ENCODE results near the gene ABCA3. TPM values are rescaled to one million over a fixed set of nuclear protein-coding genes. Genes with fewer than 3 reads are reported as not detected.

Gene ABCA3
- total and polyA plus RNA-seq, 9 donors = 7.5 to 17.6 (median 14.8) TPM

DNA sequence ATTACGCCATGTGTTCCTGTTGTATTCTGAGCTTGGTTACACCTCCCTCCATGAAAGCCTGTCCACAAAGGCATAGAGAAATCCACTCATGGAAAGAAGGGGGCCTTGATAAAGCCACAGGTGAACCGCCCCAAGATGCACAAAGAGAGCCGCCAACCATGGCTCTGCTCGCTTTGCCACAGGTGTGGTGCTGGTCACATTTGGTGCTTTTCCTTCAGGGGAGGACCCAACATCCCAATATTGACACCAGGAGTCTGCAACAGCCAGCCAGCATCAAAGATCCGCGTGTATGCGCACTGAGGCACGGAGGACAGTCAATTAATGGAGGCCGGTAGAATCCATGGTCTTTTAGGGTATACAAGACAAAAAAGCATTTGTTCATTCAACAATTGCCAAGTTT, 7.3 kb downstream of the ABCA3 start:
- H3K27me3 ChIP-seq (ENCODE audit: control insufficient read depth, insufficient read depth, low read length) = peaks cover 9% of the 10 kb centered on the region
- H3K36me3 ChIP-seq (ENCODE audit: control insufficient read depth, insufficient read depth, low read length) = peaks cover 11% of the 10 kb centered on the region
- H3K27ac ChIP-seq (ENCODE audit: low read length) = no peak overlapping the region
- DNase-seq = no peak
- no peaks in the 10 kb centered on the region for H3K4me1 ChIP-seq (ENCODE audit: control insufficient read depth, insufficient read depth, low read length)
- H3K4me3 ChIP-seq (ENCODE audit: low read length) = no peak overlapping the region
- WGBS (ENCODE audit: insufficient coverage) = 93% methylated on average over 3 of the region's 9 CpGs
- H3K9me3 ChIP-seq (replicated peaks; ENCODE audit: control insufficient read depth, low read depth, low read length) = no peaks in the 10 kb centered on the region

DNA sequence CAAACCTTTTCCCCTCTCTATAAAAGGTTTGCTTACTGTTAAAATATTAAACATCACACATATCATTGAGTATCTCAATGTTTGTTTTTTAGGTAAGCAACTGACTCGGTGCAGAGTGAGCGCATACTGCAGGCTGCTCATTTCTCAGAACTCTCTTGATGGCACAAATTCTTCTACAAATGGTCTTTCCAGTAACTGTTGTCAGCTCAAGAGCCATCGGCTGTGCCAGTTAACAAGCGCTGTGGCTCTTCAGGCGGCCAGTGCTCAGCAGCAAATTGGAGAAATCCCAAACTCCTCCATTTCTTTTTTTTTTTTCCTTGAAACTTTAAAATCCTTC, 8.6 kb downstream of the ABCA3 start:
- WGBS (ENCODE audit: insufficient coverage) = 80% methylated on average over 2 of the region's 5 CpGs
- Histone ChIP-seq H3K27me3 (ENCODE audit: control insufficient read depth, insufficient read depth, low read length) (peaks cover 2% of the 10 kb centered on the region), H3K36me3 (ENCODE audit: control insufficient read depth, insufficient read depth, low read length) (peaks cover 10% of the 10 kb centered on the region), H3K4me3 (ENCODE audit: low read length) (no peak overlapping the region), H3K4me1 (ENCODE audit: control insufficient read depth, insufficient read depth, low read length) (no peaks in the 10 kb centered on the region), H3K27ac (ENCODE audit: low read length) (no peak overlapping the region), H3K9me3 (replicated peaks; ENCODE audit: control insufficient read depth, low read depth, low read length) (no peaks in the 10 kb centered on the region)
- no peak for DNase-seq

DNA sequence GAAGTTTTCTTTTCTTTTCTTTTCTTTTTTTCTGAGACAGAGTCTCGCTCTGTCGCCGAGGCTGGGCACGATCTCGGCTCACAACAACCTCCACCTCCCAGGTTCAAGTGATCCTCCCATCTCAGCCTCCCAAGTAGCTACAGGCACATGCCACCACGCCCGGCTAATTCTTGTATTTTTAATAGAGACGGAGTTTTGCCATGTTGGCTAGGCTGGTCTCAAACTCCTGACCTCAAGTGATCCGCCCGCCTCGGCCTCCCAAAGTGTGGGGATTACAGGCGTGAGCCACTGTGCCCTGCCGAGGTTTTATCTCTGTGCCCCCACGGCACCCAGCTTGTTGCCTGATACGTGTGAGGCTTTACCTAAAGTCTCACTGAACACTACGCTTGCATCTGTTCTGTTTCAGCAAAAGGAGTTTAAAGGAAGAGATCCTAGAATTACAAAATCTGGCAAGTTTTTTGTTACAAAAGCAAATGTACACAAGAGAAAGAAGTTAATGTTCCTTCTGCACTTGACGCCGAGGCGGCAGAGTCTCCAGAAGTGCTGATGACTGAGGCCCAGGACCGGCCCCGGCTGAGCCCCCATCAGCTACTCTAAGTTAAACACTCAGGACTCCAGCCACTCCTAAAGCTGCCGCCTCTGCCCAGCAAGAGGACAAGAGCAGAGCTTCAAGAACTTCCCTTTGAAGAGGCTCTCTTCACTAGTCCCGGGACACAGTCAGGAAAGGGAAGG, 9.2 kb downstream of the ABCA3 start:
- peaks cover 2% of the 10 kb centered on the region for H3K27me3 ChIP-seq (ENCODE audit: control insufficient read depth, insufficient read depth, low read length)
- H3K27ac ChIP-seq (ENCODE audit: low read length) = no peak overlapping the region
- H3K36me3 ChIP-seq (ENCODE audit: control insufficient read depth, insufficient read depth, low read length) = peaks cover 10% of the 10 kb centered on the region
- H3K9me3 ChIP-seq (replicated peaks; ENCODE audit: control insufficient read depth, low read depth, low read length) = no peaks in the 10 kb centered on the region
- no peak overlapping the region for H3K4me3 ChIP-seq (ENCODE audit: low read length)
- 71% methylated on average over 13 of the region's 23 CpGs for WGBS (ENCODE audit: insufficient coverage)
- DNase-seq = no peak
- no peaks in the 10 kb centered on the region for H3K4me1 ChIP-seq (ENCODE audit: control insufficient read depth, insufficient read depth, low read length)

DNA sequence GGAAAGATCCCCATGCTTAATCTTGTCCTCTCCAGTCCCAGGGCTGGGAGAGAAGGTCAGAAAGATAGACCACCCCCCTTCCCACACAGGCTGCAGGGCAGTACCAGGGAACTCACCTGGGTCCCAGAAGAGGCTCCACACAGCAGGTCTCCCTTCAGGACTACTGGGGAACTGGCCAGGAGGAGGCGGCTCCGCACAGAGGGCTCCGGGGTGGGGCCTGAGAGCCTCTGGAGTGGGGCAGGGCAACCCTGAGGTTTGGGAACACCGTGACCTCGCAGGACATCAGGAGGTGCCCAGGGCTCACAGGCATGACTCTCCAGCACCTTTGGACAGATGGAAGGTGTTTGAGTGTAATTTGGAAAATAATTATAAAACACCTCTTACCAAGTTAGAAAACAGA, 11.0 kb downstream of the ABCA3 start:
- Histone ChIP-seq H3K9me3 (replicated peaks; ENCODE audit: control insufficient read depth, low read depth, low read length) (no peaks in the 10 kb centered on the region), H3K27ac (ENCODE audit: low read length) (no peak overlapping the region), H3K4me1 (ENCODE audit: control insufficient read depth, insufficient read depth, low read length) (no peaks in the 10 kb centered on the region), H3K27me3 (ENCODE audit: control insufficient read depth, insufficient read depth, low read length) (peaks cover 2% of the 10 kb centered on the region), H3K4me3 (ENCODE audit: low read length) (no peak overlapping the region), H3K36me3 (ENCODE audit: control insufficient read depth, insufficient read depth, low read length) (peaks cover 26% of the 10 kb centered on the region)
- DNase-seq = no peak
- 60% methylated on average over 2 of the region's 5 CpGs for WGBS (ENCODE audit: insufficient coverage)

DNA sequence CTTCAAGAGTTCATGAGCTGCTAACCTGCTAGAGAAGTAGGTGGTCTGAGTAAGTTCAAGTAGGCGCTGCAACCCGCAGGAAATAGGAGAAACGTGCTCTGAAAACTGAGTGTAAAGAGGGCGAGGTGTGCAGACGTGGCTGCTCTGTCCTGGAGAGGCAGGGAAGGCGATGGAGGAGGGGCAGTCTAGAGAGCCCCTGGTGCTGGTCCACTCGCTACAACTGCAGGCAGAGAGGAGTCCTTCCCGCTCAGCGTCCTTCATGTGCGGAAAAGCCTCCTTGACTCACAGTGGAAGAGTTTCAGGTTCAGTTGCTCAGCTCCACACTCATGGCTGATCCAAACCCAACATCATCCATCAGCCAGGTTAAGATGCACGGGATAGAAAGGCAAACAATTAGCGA, 12.1 kb downstream of the ABCA3 start:
- Histone ChIP-seq H3K27me3 (ENCODE audit: control insufficient read depth, insufficient read depth, low read length) (peaks cover 2% of the 10 kb centered on the region), H3K36me3 (ENCODE audit: control insufficient read depth, insufficient read depth, low read length) (peaks cover 36% of the 10 kb centered on the region), H3K27ac (ENCODE audit: low read length) (no peak overlapping the region), H3K4me1 (ENCODE audit: control insufficient read depth, insufficient read depth, low read length) (no peaks in the 10 kb centered on the region), H3K9me3 (replicated peaks; ENCODE audit: control insufficient read depth, low read depth, low read length) (no peaks in the 10 kb centered on the region), H3K4me3 (ENCODE audit: low read length) (no peak overlapping the region)
- WGBS (ENCODE audit: insufficient coverage) = 75% methylated on average over 10 of the region's 12 CpGs
- DNase-seq = no peak

DNA sequence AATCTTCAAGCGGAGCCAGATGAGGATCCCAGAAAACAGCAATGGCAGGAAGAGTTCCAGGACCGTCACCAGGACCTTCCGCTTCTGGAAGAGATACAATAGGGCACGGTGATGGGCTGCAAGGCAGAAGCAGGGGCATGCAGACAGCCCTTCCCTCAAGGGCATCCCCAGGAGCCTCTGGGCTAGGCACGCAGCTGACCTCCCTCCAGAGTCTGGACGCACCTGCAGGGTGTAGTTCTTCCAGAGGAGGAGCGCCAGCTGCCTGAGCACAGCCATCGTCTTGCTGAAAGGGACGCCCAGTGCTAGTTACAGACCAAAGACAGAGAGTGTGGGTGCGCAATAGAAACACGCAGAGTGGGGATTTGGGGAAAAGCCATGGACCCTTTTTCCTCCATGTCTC, 14.3 kb downstream of the ABCA3 start:
- H3K27ac ChIP-seq (ENCODE audit: low read length) = no peak overlapping the region
- no peaks in the 10 kb centered on the region for H3K4me1 ChIP-seq (ENCODE audit: control insufficient read depth, insufficient read depth, low read length)
- no peak overlapping the region for H3K4me3 ChIP-seq (ENCODE audit: low read length)
- 89% methylated on average over 8 of the region's 11 CpGs for WGBS (ENCODE audit: insufficient coverage)
- no peaks in the 10 kb centered on the region for H3K9me3 ChIP-seq (replicated peaks; ENCODE audit: control insufficient read depth, low read depth, low read length)
- DNase-seq = no peak
- H3K36me3 ChIP-seq (ENCODE audit: control insufficient read depth, insufficient read depth, low read length) = peaks cover 39% of the 10 kb centered on the region
- H3K27me3 ChIP-seq (ENCODE audit: control insufficient read depth, insufficient read depth, low read length) = peaks cover 2% of the 10 kb centered on the region

DNA sequence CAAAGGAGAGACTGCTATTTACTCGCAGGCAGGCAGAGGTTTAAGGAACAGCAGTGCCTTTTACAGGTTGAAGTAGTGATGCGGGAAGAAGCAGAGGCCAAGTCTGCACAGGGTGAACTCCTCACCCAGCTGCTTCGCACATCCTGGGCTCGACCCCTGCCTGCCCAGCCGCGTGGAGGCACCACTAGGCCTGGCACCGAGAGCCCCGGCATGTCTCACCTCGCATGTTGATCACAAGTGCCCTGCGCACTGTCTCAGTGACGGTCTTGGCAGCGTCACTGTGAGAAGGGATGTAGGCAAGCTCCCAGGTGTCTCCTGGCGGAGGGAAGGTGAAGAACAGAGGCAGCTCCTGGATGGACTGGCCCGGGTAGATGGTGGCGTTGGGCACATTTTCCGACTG, 14.7 kb downstream of the ABCA3 start:
- no peaks in the 10 kb centered on the region for H3K4me1 ChIP-seq (ENCODE audit: control insufficient read depth, insufficient read depth, low read length)
- no peak overlapping the region for H3K4me3 ChIP-seq (ENCODE audit: low read length)
- no peak overlapping the region for H3K27ac ChIP-seq (ENCODE audit: low read length)
- H3K9me3 ChIP-seq (replicated peaks; ENCODE audit: control insufficient read depth, low read depth, low read length) = no peaks in the 10 kb centered on the region
- DNase-seq = no peak
- 82% methylated on average over 16 of the region's 16 CpGs for WGBS (ENCODE audit: insufficient coverage)
- peaks cover 2% of the 10 kb centered on the region for H3K27me3 ChIP-seq (ENCODE audit: control insufficient read depth, insufficient read depth, low read length)
- H3K36me3 ChIP-seq (ENCODE audit: control insufficient read depth, insufficient read depth, low read length) = peaks cover 39% of the 10 kb centered on the region

DNA sequence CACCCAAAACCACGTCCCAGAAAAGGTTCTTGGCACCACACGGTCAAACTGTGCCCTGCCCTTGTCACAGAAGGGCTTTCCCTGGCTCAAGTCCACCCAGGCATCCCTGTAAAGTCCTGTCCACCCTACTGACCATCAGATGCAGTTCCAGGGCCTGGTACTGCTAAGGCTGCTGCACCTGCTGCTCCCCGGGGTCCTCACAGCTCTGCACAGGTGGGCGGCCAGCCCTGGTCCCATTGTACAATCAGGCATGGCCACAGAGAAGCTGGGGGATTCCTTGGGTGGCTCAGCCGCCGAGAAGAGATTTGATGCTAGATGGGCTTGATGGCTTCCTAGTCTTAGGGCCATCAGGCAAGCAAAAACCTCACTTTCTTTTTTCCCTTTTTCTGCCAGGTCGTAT, 15.3 kb downstream of the ABCA3 start:
- H3K27me3 ChIP-seq (ENCODE audit: control insufficient read depth, insufficient read depth, low read length) = peaks cover 2% of the 10 kb centered on the region
- no peak overlapping the region for H3K4me3 ChIP-seq (ENCODE audit: low read length)
- H3K9me3 ChIP-seq (replicated peaks; ENCODE audit: control insufficient read depth, low read depth, low read length) = no peaks in the 10 kb centered on the region
- no peak for DNase-seq
- no peak overlapping the region for H3K27ac ChIP-seq (ENCODE audit: low read length)
- H3K36me3 ChIP-seq (ENCODE audit: control insufficient read depth, insufficient read depth, low read length) = peaks cover 39% of the 10 kb centered on the region
- no peaks in the 10 kb centered on the region for H3K4me1 ChIP-seq (ENCODE audit: control insufficient read depth, insufficient read depth, low read length)
- WGBS (ENCODE audit: insufficient coverage) = 82% methylated on average over 4 of the region's 7 CpGs

DNA sequence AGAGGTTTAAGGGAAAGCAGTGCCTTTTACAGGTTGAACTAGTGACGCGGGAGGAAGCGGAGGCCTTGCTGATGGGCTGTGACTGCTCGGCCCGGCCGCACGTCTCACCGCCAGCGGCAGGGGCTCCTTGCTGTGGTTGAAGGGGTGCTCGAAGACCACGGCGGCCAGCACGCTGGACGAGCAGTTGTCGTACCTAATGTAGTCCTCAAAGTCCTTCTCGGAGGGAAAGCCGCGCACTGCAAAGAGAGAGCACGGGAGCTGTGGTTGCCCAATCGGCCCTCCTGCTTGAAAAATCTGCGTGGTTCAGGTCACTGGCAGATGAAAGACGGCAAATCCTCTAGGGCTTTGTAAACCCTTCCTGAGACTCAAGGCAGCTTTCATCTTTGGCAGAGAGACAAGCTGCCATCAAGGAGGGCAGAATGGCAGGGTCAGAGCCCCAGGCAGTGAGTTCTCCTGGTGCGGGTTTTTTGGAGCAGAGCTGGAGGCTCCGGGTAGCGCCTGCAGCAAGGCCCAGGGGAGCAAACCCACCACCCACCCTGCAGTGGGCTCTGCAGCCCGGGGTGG, 16.1 kb downstream of the ABCA3 start:
- 74% methylated on average over 22 of the region's 26 CpGs for WGBS (ENCODE audit: insufficient coverage)
- no peaks in the 10 kb centered on the region for H3K4me1 ChIP-seq (ENCODE audit: control insufficient read depth, insufficient read depth, low read length)
- H3K27me3 ChIP-seq (ENCODE audit: control insufficient read depth, insufficient read depth, low read length) = no peaks in the 10 kb centered on the region
- no peak for DNase-seq
- H3K4me3 ChIP-seq (ENCODE audit: low read length) = no peak overlapping the region
- no peaks in the 10 kb centered on the region for H3K9me3 ChIP-seq (replicated peaks; ENCODE audit: control insufficient read depth, low read depth, low read length)
- H3K27ac ChIP-seq (ENCODE audit: low read length) = no peak overlapping the region
- peaks cover 36% of the 10 kb centered on the region for H3K36me3 ChIP-seq (ENCODE audit: control insufficient read depth, insufficient read depth, low read length)

DNA sequence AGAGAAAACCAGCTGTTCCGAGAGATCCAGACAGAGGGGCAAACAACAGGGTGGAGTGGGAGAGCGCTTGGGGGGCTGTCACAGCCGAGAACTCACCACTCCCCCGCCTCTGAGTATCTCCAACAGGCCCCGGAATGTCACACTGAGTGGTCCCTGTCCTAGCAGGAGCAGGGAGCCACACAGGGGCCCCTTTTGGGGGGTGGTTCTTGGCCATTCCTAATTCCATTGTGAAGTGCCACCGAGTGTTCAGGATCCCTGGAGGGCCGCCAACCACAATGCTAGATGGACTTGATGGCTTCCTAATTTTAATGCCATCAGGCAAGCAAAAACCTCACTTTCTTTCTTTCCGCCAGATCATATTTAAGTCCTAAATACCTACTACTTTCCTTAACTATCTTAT, 16.8 kb downstream of the ABCA3 start:
- Histone ChIP-seq H3K9me3 (replicated peaks; ENCODE audit: control insufficient read depth, low read depth, low read length) (no peaks in the 10 kb centered on the region), H3K27me3 (ENCODE audit: control insufficient read depth, insufficient read depth, low read length) (no peaks in the 10 kb centered on the region), H3K36me3 (ENCODE audit: control insufficient read depth, insufficient read depth, low read length) (peaks cover 34% of the 10 kb centered on the region), H3K4me3 (ENCODE audit: low read length) (no peak overlapping the region), H3K4me1 (ENCODE audit: control insufficient read depth, insufficient read depth, low read length) (peaks cover 2% of the 10 kb centered on the region), H3K27ac (ENCODE audit: low read length) (no peak overlapping the region)
- no peak for DNase-seq
- WGBS (ENCODE audit: insufficient coverage) = 57% methylated on average over 3 of the region's 8 CpGs

DNA sequence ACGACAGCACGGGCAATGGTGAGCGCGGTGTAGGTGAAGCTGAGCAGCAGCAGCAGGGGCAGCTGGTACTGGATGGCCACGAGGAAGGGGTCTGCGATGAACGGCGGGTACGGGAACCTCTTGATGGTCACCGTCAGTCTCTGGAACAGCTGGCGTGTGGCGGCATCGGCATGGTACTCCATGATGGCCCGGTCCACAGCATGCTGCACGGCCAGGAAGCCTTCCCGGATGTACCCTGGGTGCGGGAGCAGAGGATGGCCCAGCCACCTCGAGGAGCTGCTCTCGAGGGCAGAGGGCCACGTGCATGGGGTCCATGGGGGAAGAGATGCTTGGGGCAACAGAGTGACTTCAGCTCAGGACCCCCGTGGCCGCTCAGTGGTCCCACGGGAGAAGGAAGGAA, 20.9 kb downstream of the ABCA3 start:
- no peak for DNase-seq
- WGBS (ENCODE audit: insufficient coverage) = 84% methylated on average over 19 of the region's 23 CpGs
- H3K27me3 ChIP-seq (ENCODE audit: control insufficient read depth, insufficient read depth, low read length) = no peaks in the 10 kb centered on the region

More for the DNA sequence above, 20.9 kb downstream of the ABCA3 start:
- Histone ChIP-seq H3K27ac (ENCODE audit: low read length) (no peak overlapping the region), H3K36me3 (ENCODE audit: control insufficient read depth, insufficient read depth, low read length) (peaks cover 23% of the 10 kb centered on the region), H3K4me3 (ENCODE audit: low read length) (no peak overlapping the region), H3K9me3 (replicated peaks; ENCODE audit: control insufficient read depth, low read depth, low read length) (no peaks in the 10 kb centered on the region), H3K4me1 (ENCODE audit: control insufficient read depth, insufficient read depth, low read length) (peaks cover 2% of the 10 kb centered on the region)

Measured in muscle of leg (tissue), 11 donors.